Subcutaneous adipose tissue (tissue), 4 donors: ENCODE measurements around the gene KCNJ5. TPM values are rescaled to one million over a fixed set of nuclear protein-coding genes. Genes with fewer than 3 reads are reported as not detected.

ENCODE experiments used
- total RNA-seq, 4 donors: library from RNA; depleted of rRNA; stranded (reverse); fragments of >200 nt; gene quantifications; one replicate each; pipeline ENCODE4 v1.1.0, GENCODE V29; 2016
- TF ChIP-seq, protein P1 (sequence below): fragments of 450-650 bp; IDR thresholded peaks from one replicate; pipeline ENCODE4 v1.5.1; 2016; ENCODE audit warnings: low read depth, mild to moderate bottlenecking, control low read depth, antibody characterized with exemption, moderate library complexity

The KCNJ5 gene
- total RNA-seq, 4 donors from 2014 or later: 1.8 to 12.2 (median 4.1) TPM

DNA sequence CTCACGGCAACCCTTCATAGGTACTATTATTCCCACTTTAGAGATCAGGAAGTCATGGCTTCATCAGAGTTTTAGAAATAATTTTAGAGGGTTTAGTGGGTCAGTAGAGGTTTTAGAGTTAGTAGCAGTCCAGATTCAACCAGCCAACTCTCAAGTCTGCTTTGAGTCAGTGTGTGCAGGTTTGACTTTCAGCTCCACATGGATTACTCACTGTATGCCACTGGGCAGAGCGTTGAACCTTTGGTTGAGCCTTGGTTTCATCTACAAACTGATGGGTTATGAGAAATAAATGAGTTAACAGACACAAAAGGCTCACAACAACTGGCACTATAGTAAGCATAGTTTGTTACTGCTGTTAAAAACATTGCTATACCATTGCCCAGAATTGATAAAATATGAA is 70.5 kb downstream of the KCNJ5 start:
- TF ChIP-seq, protein P1, sequence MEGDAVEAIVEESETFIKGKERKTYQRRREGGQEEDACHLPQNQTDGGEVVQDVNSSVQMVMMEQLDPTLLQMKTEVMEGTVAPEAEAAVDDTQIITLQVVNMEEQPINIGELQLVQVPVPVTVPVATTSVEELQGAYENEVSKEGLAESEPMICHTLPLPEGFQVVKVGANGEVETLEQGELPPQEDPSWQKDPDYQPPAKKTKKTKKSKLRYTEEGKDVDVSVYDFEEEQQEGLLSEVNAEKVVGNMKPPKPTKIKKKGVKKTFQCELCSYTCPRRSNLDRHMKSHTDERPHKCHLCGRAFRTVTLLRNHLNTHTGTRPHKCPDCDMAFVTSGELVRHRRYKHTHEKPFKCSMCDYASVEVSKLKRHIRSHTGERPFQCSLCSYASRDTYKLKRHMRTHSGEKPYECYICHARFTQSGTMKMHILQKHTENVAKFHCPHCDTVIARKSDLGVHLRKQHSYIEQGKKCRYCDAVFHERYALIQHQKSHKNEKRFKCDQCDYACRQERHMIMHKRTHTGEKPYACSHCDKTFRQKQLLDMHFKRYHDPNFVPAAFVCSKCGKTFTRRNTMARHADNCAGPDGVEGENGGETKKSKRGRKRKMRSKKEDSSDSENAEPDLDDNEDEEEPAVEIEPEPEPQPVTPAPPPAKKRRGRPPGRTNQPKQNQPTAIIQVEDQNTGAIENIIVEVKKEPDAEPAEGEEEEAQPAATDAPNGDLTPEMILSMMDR: no peak

DNA sequence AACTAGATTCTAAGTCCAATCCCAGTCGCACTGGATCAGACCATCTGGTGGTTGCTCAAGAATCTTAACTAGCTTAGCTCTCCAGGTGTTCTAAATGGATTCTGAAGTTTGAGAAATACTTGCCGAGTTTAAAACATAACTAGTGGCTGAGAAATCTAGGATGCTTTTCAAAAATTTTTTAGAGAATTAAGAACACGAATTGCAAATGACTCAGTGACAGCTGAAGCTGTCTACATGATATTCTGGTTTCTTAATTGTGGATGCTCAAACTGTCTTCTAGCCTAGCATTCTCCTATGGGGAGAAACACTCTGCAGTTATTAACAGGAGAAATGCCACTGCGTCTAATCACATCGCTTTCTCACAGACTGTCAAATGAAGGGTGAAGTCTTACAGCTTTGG is 71.7 kb downstream of the KCNJ5 start:
- TF ChIP-seq, protein P1: no peak

DNA sequence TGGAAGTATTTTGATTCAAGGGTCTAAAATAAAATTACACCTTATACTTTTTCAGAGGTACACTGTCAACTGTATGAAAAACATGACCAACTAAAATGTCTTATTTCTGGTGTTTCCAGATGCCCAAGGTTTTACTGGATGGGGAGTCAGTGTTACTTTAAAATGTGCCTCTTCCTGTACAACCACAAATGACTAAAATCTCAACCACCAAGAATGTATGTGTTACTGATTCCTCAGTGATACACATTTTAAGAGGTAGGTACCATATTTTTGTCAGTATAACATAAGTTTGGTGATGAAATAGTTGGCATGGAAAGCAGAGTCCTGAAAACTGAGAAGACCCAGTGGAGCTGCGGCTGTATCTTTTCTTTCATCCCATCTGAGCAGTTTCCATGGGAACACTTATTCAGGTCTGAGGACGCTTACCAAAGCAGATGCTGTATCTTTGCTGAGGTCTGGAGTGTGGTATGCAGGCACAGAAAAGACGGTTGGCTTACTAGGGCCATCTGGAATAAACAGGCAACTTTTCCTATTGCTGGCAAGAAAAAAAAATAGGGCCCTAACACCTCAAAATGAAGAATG is 72.7 kb downstream of the KCNJ5 start:
- TF ChIP-seq, protein P1: no peak

DNA sequence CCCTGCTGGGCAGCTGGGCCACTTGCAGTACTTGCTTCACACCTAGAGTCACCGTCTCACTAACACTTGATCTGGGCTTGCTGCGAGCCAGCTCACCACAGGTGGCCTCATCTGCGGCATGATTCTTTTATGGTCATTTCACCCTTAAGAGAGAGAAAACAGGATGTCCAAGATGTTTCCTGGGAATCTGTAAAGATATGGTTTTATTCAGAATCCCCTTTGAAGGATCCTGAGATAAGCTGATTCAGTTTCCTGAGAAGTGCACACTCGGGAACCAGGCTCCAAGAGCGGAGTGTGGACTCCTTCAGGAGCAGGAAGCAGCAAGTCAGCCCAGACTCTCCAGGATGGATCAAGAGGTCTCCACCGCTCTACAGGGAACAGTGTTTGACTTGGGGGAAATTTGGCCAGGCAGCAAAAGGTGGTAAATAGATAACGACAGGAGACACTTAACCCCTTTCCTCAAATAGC is 73.3 kb downstream of the KCNJ5 start:
- TF ChIP-seq, protein P1: no peak

DNA sequence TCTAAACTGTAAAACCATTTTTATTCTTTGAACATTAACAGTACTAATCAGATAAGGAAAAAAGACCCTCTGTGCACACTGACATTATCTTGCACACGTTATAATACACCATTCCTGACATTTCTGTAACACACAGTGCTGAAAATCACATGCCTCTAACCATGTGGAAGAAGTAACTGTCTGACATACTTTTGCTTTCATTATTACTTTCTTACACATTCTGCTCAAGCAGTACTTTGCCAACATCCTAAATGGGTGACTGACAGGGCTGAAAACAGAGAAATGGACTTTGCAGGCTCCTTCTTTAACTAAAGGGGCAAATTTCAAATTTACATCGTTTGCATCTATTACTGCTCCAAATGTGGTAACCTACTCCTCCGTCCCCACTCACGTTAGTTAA is 74.3 kb downstream of the KCNJ5 start:
- TF ChIP-seq, protein P1: no peak

DNA sequence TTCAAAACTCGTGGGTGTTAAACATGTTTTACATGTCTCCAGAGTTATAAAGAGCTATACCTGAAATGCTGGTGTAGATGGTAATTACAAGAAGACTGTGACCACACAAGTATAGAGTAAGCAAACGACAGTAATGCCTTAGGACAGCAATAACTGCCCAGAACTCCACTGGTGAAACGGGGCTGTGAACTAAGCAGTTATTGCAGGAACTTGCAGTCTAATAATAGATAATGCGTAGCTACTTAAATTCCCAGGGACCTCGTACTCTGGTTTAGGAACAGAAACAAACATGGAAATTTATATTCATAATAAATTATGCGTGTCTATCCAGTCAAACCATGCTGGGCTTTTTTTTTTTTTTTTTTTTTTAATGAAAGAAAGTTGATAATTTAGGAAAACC is 76.4 kb downstream of the KCNJ5 start:
- TF ChIP-seq, protein P1: no peak

DNA sequence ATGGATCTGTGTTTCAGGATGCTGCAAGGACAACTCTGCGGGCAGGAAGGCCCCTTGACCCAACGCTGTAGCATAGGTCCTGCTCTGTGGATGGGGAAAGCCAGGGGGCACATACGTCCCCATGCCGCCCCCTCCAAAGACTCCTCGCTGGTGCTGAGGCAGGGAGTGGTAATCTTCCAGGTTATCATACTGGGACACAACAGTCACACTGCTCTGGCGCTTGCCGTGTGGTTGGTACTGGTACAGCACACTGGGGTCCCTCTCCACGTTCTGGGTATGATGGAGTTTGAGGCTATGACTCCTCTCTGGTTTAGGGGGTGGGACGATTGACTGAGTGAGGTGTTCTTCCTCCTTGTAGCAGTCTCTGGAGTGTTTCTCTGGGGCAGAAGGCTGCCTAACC is 77.8 kb downstream of the KCNJ5 start:
- TF ChIP-seq, protein P1: no peak

Other genes starting within 250 kb of the KCNJ5 start
- 10 to 100 TPM; 41.7 to 54.8 (median 48.0) TPM for gene FLI1, start 197.3 kb upstream of the KCNJ5 start, total RNA-seq
- gene KCNJ1, start 24.1 kb upstream of the KCNJ5 start, total RNA-seq: 1 to 10 TPM in 1 of 4 donors, under 1 TPM in 1, not detected in 2; 0.44 to 1.4 TPM
- not detected for gene TP53AIP1, start 51.5 kb downstream of the KCNJ5 start, total RNA-seq